GM18907 (cell line): ENCODE measurements around the gene BANP.
"Not testable (repeated sequence)": the region's sequence is repeated elsewhere in the genome, so short reads cannot be mapped to it uniquely, and the experiment has no call there.

Experiments used
- ATAC-seq: cut with Tn5 transposase; IDR thresholded peaks from one replicate; pipeline ENCODE4 v1.9.1; 2021; ENCODE audit warnings: mild to moderate bottlenecking, moderate library complexity; ENCODE audit not compliant: unreplicated experiment

The BANP gene

DNA sequence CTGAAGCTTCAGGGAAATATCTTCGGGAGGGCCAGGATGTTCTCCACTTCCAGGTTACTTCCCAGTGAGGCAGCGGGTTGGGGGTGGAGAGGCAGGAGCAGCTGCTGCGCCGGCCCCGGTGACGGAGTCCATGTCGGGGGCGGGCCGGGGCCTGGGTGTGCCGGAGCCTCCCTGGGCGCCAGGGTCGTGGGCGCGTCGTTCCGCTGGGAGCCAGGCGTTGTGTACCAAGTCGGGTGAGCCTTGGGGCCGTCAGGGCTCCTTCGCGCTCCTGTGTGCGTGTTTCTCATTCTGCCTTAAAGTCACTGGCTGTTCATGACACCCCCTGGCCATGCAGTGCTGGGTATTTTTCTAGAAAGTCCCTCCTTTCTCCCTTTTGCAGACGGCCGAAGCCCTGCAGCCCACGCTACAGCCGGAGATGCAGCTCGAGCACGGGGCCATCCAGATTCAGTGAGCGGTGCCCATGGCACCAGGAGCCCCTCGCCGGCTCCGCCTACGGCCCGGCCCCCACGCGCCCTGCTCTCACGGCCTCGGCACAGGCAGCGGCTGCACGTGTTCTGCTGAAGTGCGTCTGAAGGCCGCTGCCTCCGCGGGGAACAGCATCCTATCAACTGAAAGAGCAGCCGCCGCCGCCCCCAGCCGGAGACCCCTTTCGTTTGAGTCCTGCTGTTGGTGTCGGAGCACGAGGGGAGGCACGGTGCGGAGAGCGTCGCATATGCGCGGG is 125.1 kb downstream of the BANP start:
- ATAC-seq, result no peak

GRCh38 chr16:88076932-88077320 is 125.7 kb downstream of the BANP start:
- not testable (repeated sequence) for ATAC-seq

DNA sequence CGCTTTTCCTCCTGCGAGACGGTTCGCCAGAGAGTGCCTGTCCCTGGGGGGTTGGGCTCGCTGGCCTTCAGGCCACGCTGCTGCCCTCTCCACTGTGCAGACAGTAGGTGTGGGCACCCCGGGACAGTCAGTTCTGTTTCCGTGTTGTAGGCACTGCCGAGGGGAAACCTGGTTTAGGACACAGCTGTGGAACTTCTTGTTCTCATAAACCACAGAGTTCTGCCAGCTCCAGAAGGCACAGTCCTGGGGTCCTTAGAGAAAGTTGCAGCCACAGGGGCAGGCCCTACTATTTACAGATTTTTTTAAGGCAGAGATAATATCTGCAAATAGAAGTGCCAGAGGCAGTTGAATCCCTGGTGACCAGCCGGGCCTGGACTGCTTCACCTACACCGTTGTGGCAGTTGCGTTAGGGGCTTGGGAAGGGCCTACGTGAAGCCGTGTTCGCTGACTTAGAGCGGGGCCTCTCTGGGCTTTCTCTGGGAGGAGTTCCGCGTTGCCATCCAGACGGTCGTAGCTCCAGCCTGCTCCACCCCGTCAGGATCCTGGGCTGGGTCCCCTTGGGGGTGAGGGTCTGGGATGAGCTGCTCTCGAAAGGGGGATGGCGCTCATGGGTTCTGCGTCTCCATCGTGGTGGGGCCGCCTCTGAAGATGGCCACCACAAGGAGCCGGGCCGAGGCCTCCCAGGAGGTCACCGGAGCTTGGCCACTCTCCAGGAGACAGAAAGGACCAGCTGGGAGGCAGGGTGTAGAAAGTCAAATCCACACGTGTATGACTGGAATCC is 126.3 kb downstream of the BANP start:
- no peak for ATAC-seq

DNA sequence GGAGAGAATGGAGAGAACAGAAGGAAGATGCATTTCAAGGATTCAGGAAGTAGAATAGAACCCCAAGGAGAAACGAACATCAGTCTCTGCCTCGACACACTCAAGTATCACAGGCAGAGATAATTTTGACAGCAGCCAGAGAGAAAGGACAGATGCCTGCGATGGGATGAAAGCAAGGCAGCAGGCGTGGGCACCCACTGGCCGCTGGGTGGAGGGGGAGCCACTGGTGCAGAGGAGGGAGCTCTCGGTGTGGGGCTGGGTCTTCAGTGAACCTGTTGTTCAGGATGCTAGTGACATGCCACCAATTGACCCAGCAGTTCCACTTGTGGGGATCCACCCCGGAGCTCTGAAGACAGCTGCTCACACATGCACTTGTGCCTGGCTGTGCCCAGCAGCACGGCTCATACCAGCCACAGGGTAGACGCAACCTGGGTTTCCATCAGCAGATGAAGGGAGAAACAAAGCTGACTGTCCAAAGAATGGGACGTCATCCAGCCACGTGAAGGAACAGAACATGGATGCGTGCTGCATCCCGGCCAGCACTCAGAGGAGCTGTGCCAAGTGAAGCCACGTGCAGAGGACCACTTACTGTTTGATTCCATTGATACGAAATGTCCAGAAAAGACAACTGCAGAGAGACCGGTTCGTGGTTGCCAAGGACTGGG is 127.0 kb downstream of the BANP start:
- ATAC-seq, result no peak

GRCh38 chr16:88083582-88083981 is 132.3 kb downstream of the BANP start:
- ATAC-seq, result no peak

DNA sequence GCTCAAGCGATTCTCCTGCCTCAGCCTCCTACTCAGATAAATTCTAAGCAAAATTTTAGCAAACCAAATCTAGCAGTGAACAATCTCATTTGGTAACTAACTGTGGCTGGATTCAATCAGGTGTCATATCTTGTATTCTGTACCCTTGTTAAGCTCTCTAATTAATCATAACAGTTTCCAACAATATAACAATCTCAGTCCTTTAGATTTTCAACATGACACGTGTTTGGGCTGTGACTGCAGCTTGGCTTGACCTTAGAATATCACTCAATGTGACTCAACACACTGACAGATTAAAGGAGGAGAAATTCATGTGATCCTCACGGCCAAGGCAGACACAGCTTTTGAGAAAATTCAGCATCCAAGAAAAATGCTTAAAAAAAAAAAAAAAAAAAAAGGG is 133.6 kb downstream of the BANP start:
- no peak for ATAC-seq

GRCh38 chr16:88086571-88087516 is 135.6 kb downstream of the BANP start:
- ATAC-seq, result no peak

DNA sequence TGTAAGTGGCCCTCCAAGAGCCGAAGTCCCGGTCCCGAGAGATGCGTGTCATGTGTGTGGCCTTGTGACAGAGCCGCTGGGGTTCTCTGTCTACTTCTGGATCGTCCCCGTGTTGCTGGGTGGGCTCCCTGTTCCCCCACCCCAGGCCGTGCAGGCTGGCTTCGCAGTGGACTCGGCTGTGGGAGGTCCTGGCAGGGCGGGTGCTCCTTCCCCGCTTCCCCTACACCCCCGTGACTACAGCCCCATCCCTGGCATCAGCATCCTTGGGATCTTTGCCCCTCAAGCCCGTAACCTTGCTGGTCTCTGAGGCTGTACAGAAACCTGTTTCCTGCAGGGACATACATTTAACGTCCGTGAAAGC is 136.3 kb downstream of the BANP start:
- no peak for ATAC-seq

- ATAC-seq, result no peak
Observed at GRCh38 chr16:88088161-88088581, 136.9 kb downstream of the BANP start.

GRCh38 chr16:88088611-88089010 is 137.4 kb downstream of the BANP start:
- not testable (repeated sequence) for ATAC-seq

GRCh38 chr16:88089071-88089470 is 137.8 kb downstream of the BANP start:
- ATAC-seq, result not testable (repeated sequence)

- ATAC-seq, result not testable (repeated sequence)
Observed at GRCh38 chr16:88089632-88090376, 138.6 kb downstream of the BANP start.

DNA sequence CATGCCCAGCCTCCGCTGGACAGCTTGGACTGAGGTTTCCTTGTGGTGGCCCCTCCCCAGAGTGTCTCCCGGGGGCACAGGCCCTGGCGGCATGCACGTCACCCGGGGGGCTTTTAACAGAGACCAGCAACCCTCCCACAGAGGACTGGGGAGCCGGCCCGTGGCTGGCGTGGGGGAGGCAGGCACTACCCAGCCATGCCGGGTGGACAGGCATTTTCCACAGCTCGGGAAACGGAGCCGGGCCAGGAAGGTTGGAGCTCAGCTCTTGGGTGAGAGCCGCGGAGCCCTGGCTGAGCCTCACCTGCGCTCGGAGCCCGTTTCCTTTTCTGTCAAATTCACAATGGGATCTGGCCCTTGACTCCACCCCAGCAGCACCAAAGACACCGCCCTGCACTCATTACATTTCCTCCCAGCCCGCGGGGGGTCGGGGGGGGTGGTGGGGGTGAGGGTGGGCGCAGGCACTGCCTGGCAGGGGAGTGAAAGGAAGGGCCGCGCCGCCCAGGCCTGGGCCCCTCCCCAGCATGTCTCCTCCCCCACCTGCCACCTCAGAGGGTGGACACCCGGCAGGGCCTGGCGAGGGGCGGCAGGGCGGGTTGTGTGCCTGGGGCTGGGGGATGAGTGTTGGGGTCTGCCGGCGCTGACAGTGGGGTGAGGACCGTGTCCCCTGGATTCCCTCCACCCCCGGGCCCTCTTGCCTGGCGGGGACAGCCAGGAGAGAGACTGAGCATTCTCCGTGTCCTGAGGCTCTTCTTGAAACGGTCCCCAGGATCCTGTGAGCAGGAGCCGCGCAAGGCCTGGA is 139.3 kb downstream of the BANP start:
- not testable (repeated sequence) for ATAC-seq

DNA sequence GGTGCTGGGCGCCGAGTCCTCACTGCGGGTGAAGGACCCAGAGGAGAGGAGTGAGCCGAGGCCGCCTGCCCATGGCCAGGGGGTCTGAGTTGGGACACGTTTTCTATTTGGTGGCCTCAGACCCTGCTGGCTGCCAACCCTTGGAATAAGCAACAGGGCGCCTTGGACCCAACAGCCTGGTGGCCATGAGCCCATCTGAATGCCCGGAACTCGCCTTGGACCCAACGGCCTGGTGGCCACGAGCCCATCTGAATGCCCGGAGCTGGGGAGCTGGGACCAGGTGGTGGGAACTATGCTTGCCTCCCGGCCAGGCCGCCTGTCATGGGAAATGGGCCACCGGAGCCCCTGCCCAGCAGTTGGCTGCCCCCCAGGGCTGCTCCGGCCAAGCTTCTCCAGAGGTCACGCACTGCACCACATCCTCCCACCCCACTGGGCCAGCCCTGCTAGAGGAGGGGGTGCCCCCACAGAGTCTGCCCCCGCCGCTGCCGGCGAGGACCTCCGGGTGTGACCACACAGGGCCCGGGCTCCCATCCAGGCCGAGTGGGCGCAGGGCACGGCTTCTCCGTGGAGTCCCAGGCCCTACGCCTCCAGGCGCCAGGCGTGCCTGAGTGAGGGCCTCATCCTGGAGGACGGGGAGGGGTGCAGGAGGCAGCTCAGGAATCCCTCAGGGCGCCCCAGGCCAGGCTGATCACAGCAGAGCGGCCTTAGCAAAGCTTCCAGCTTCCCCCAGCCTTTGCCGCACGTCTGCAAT is 140.2 kb downstream of the BANP start:
- ATAC-seq, result not testable (repeated sequence)

- not testable (repeated sequence) for ATAC-seq
Observed at GRCh38 chr16:88091972-88092302, 140.7 kb downstream of the BANP start.

- not testable (repeated sequence) for ATAC-seq
Observed at GRCh38 chr16:88092791-88093555, 141.7 kb downstream of the BANP start.

DNA sequence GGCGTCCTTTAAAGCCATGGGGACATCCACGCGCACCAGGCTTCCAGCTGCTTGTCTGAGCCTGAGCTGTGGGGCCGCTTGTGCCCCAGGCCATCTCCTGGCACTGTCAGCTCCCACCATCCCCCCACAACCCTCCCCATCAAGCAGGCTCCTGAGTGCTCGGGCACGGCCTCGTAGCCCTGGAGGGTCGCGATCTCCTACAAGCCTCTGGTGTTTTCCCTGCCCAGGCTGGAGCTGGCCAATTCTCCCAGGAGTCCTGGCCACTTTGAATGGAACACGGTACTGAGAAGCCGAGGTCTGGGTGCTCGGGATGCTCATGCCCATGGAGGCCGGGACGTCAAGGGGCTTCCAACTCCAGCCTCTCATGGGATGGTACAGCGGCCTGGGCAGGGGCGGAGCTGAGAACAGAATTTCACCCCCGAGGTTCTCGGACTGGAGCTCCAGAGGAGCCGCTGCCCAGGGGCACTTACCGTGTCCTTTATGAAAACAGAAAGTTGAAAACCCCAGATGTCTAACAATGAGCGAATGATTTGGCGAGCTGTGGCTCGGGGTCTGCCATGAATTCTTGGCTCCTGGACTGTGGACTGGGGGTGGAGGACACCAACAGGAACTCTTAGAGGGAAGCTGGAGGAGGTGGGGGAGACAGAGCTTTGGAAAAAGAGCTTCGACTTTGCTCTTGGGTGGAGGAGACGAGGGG is 142.5 kb downstream of the BANP start:
- not testable (repeated sequence) for ATAC-seq
